Measurements from ENCODE around the gene FAM89B.

The FAM89B gene

GRCh38 chr11:65554842-65555430 is 17.4 kb upstream of the FAM89B start:
- Histone ChIP-seq H3K27ac (no peak overlapping the region), H3K27me3 (replicated peaks) (no peaks in the 10 kb centered on the region), H3K4me3 (ENCODE audit: low read depth, low read length) (no peak overlapping the region), H3K36me3 (replicated peaks) (peaks cover 36% of the 10 kb centered on the region)
- TF ChIP-seq, protein P1, sequence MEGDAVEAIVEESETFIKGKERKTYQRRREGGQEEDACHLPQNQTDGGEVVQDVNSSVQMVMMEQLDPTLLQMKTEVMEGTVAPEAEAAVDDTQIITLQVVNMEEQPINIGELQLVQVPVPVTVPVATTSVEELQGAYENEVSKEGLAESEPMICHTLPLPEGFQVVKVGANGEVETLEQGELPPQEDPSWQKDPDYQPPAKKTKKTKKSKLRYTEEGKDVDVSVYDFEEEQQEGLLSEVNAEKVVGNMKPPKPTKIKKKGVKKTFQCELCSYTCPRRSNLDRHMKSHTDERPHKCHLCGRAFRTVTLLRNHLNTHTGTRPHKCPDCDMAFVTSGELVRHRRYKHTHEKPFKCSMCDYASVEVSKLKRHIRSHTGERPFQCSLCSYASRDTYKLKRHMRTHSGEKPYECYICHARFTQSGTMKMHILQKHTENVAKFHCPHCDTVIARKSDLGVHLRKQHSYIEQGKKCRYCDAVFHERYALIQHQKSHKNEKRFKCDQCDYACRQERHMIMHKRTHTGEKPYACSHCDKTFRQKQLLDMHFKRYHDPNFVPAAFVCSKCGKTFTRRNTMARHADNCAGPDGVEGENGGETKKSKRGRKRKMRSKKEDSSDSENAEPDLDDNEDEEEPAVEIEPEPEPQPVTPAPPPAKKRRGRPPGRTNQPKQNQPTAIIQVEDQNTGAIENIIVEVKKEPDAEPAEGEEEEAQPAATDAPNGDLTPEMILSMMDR (IDR thresholded peaks at IDR 0.05; ENCODE audit: low read depth, low read length, missing control alignments), result no peak
- DNase-seq, result no peak
- in situ Hi-C loops (cut with HindIII; ENCODE audit: low pct_ligation_motif_present, low sequenced_read_pairs), result no loop called here

GRCh38 chr11:65555693-65556231 is 16.6 kb upstream of the FAM89B start:
- H3K36me3 ChIP-seq (replicated peaks), result peaks cover 30% of the 10 kb centered on the region
- peak; percentile 76 for DNase-seq
- TF ChIP-seq, protein P1 (IDR thresholded peaks at IDR 0.05; ENCODE audit: low read depth, low read length, missing control alignments), result no peak
- in situ Hi-C loops (cut with HindIII; ENCODE audit: low pct_ligation_motif_present, low sequenced_read_pairs), result no loop called here
- peak overlapping the region; percentile 30 for H3K4me3 ChIP-seq (ENCODE audit: low read depth, low read length)
- H3K27ac ChIP-seq, result peak overlapping the region; percentile 89
- no peaks in the 10 kb centered on the region for H3K27me3 ChIP-seq (replicated peaks)

- peak overlapping the region; percentile 73 for H3K4me3 ChIP-seq (ENCODE audit: low read depth, low read length)
- peak overlapping the region; percentile 89 for H3K27ac ChIP-seq
- H3K27me3 ChIP-seq (replicated peaks), result no peaks in the 10 kb centered on the region
- TF ChIP-seq, protein P1 (IDR thresholded peaks at IDR 0.05; ENCODE audit: low read depth, low read length, missing control alignments), result no peak
- peaks cover 20% of the 10 kb centered on the region for H3K36me3 ChIP-seq (replicated peaks)
- in situ Hi-C loops (cut with HindIII; ENCODE audit: low pct_ligation_motif_present, low sequenced_read_pairs), result no loop called here
- DNase-seq, result no peak
Observed at GRCh38 chr11:65556470-65557279, 15.7 kb upstream of the FAM89B start.

- peak overlapping the region; percentile 73 for H3K4me3 ChIP-seq (ENCODE audit: low read depth, low read length)
- TF ChIP-seq, protein P1 (IDR thresholded peaks at IDR 0.05; ENCODE audit: low read depth, low read length, missing control alignments), result no peak
- H3K36me3 ChIP-seq (replicated peaks), result peaks cover 13% of the 10 kb centered on the region
- DNase-seq, result no peak
- peak overlapping the region; percentile 89 for H3K27ac ChIP-seq
- H3K27me3 ChIP-seq (replicated peaks), result no peaks in the 10 kb centered on the region
- in situ Hi-C loops (cut with HindIII; ENCODE audit: low pct_ligation_motif_present, low sequenced_read_pairs), result no loop called here
Observed at GRCh38 chr11:65557280-65558001, 14.9 kb upstream of the FAM89B start.

GRCh38 chr11:65558002-65558929 is 14.1 kb upstream of the FAM89B start, which contains the start of gene LTBP3:
TSS of gene LTBP3 (minus strand) at chr11:65558359. CDS start at chr11:65557959, 400 bp downstream.
- peak; percentile 69 for DNase-seq
- peak within 1 kb of the TSS; percentile 89 for H3K27ac ChIP-seq

More at GRCh38 chr11:65558002-65558929, 14.1 kb upstream of the FAM89B start, which contains the start of gene LTBP3:
- H3K4me3 ChIP-seq (ENCODE audit: low read depth, low read length), result peak within 1 kb of the TSS; percentile 73
- no peaks in the 10 kb centered on the region for H3K27me3 ChIP-seq (replicated peaks)
- TF ChIP-seq, protein P1 (IDR thresholded peaks at IDR 0.05; ENCODE audit: low read depth, low read length, missing control alignments), result no peak
- peaks cover 7% of the 10 kb centered on the region for H3K36me3 ChIP-seq (replicated peaks)
- in situ Hi-C loops (cut with HindIII; ENCODE audit: low pct_ligation_motif_present, low sequenced_read_pairs), result no loop called here

Measured in brain microvascular endothelial cell (primary cell).